Stimulated activated CD4-positive, alpha-beta T cell treated with anti-CD3 and anti-CD28 coated beads, Interleukin-1b, Interleukin-23, amount 100 ng/mL, for 24 hours (primary cell): ENCODE measurements around the gene BCLAF3.

Experiments
- DNase-seq, 4 experiments: peaks; one replicate each; pipeline ENCODE4 v3.0.0-alpha.2; 2020; ENCODE audit warnings: low read depth in 4 of 4, low spot score in 1 of 4

BCLAF3 gene

DNA sequence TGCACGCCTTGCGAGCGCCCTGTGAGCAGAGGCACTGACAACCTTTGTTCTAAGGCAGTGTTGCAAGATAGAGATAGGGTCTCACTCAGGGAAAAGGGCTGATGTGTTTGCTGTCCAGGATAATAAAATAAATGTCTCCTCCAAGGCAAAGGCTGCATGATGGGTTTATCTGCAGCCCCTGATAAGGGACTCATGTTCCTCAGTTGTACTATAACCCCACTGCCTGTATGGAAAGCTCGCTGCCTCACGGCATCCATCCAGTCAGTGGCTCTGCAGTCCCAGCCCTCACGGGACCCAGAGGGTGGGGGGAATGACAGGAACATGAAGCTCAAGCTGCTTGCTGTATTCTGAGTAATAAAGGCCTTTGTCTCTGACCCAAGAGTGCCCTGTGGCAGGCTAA lies 22.6 kb downstream of the BCLAF3 start:
- DNase-seq = no peak

GRCh38 chrX:19966056-19966455 lies 24.8 kb downstream of the BCLAF3 start:
- no peak for DNase-seq

- DNase-seq = peak in 2 of 4 experiments; percentile 9 to 12
Measured at GRCh38 chrX:19964017-19964710, 26.7 kb downstream of the BCLAF3 start.

DNA sequence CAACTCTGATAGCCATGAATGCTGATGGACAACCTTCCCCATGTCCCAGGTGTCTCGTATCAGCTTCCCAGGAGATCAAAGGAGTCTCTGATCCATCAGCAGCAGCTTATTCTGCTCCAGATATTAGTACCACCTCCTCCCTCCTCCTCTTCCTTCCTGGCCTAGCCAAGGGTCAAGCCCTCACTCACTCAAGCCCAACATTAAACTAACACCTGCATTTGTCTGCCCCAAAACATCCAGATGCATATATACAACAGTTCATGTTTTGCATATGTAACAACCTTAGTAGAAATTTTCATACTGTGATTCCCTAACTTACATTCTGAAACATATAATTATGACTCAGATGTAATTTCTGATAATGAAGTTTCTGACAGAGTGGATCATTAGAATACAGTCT lies 29.9 kb downstream of the BCLAF3 start:
- no peak for DNase-seq

- DNase-seq = no peak
Measured at GRCh38 chrX:19958552-19959486, 32.0 kb downstream of the BCLAF3 start.

GRCh38 chrX:19956923-19957322 lies 33.9 kb downstream of the BCLAF3 start:
- DNase-seq = no peak

GRCh38 chrX:19956306-19956705 lies 34.6 kb downstream of the BCLAF3 start:
- DNase-seq = no peak

DNA sequence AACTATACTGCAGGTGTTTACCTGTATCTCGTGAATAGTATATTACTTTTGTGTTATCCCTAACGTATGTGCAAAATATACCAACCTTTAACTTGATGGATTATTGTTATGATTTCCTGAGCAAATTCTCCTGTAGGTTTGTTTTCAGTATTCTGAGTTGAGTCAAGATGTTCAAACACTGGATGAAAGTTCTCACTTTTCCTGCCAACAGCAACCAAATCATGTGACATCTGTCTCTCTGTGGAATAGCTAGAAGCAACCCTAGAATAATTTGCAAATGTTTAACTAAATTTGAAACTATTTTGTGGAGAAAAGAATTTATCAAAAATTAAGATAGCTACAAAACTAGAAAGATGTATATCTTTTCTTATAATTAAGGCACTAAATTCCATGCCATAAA lies 35.6 kb downstream of the BCLAF3 start:
- DNase-seq = no peak

DNA sequence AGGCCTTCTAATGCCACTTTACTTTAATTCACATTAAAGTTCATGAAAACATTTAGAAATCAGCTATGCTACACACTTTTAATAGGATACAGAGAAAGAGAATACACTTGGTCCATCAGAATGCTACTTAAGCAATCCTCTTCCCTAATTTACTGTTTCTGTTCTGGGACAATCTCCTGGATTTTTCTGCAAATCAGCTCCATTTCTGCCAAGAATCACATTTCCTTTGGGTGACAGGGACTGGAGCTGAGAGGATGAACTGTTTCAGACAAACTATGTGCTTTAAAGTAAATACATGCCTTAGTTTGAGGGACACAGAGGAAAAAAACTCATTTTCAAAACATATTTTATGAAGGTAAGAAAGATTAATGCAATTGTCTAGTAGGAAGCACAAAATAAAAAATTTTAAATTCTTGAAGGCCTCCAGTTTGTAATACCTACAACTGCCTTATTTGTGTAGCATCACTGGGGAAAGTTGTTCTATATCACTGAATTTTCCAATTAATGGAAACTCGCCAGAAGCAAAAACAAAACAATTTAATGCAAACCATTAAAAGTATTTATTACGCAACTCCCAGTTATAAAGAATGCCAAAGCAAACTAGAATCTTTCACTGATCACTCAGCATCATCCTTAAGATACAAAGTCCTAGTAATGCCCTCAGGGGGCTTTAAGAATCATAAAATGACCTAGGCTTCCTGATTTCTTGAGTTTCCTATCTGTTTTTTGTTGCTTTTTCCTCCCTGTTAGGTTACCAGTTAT lies 36.3 kb downstream of the BCLAF3 start:
- no peak for DNase-seq

- DNase-seq = no peak
Measured at GRCh38 chrX:19953145-19953544, 37.7 kb downstream of the BCLAF3 start.

GRCh38 chrX:19949340-19949739 lies 41.5 kb downstream of the BCLAF3 start:
- DNase-seq = no peak

GRCh38 chrX:19947612-19948011 lies 43.2 kb downstream of the BCLAF3 start:
- no peak for DNase-seq
